GM20431 (cell line): ENCODE results near the gene MUTYH.

Experiments used
- in situ Hi-C: fragments of 300-500 bp; cut with MseI, MboI; formaldehyde crosslinking; loops from one replicate; pipeline ENCODE4 v1.15.0; 2020; ENCODE audit warnings: low sequenced_read_pairs; ENCODE audit not compliant: unreplicated experiment

MUTYH gene

DNA sequence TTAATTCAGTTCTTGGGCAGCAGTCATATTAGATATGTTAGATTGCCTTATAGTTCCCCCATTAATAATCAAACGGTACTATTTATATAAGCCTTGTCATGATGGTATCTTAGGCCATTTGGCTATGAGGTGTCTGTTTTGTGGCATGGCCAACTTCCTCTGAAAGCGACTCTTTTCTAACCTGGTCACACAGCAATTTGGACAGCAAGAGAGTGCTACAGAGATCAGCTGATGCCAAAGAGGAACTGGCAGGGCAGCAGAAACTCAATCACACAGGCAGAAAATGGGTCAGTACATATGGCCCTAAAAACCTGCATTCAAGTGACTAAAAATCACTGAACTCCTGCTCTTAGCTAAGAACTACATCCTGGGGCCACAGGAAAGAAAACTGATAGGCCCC is 13.4 kb upstream of the MUTYH start:
- in situ Hi-C loops, result loop anchor here (10.0 kb wide), 1 partner anchor 141 kb away; the partner anchor contains the start of gene TESK2

DNA sequence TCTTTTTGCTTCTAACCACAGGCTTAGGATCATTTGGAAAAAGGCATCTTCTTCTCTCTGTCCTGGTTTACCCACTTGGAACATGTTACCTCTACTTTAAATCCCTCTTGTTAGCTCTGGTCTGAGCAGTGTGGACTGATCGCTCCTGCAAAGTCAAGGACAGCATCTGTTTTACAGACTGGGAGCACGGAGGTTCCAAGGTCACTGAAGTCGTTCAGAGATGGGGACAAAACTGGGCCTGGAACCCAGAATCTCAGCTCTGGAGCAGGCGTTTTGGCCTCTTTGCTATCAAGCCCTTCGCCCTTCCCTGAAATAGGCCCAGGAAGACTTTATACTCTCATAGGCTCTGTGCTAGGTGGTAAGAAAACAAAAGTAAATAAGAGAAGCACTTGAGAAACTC is 11.3 kb upstream of the MUTYH start:
- in situ Hi-C loops, result loop anchor here (10.0 kb wide), 1 partner anchor 143 kb away; the partner anchor contains the start of gene TESK2

DNA sequence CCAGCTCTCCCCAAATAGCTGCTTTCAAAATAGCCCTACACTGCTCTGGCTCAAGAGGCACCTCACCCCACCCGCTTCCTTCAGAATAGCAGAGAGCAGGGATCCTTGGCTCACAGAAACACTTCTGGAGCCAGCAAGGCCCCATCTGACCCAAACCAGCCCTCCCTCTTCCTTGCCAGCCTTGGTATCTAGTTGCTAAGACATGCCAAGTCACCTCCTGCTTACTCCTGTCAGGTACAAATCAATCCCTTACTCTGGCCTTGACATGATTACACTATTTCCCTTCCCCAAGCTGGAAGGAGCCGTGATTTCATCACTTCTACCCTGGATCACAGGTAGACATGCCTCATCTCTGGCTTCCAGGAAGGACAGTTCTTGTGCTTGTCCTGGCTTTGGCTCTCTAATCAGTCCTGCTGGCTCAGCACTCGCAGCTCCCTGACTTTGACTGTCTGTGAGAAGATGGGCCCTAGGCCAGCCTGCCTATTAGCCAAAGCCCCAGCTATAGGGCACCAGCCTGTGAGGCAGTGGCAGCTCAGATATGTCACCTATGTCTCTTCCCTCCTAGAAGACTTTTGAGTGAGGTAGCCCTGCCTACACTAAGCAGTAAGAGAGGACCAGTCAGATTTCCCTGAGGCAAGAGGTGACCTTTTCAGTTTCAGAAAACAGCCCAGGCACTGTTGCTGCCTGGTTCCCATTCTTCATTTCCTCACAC is 8.9 kb upstream of the MUTYH start:
- in situ Hi-C loops, result no loop called here

DNA sequence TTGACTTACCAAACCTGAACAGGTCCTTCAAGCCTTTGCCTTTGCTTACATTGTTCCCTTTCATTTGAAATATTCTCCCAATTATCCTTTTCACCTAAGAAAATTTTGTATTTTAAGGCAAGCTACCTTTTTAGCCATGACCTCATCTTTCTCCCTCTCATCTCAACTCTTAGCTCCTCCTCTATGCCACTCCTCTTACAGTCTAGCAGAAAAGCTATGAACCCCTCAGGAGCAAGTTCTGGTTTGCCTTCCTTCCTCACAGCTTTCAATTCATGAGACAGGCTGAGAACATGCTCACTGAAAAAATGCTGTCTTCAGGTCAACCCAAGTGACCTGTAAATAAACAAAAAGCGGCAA is 8.3 kb upstream of the MUTYH start:
- in situ Hi-C loops, result no loop called here

DNA sequence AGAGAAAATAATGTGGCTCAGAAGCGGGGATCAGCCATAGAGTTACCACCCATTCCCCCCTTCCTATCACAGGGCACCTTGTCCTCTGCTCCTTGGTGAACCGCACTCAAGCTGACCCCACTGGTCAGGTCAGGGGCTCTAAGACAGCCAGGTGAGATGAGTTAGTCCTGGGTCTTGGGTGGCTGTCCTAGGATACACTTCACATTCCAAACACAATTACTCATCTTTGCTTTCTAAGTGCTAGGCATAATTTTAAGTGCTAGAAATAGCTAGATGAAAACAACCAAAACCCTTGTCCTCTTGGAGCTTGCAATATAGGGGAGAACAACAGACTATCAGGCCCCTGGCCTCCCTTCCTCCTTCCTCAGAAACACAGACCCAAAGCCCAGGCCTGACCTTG is 7.8 kb upstream of the MUTYH start:
- in situ Hi-C loops, result no loop called here

DNA sequence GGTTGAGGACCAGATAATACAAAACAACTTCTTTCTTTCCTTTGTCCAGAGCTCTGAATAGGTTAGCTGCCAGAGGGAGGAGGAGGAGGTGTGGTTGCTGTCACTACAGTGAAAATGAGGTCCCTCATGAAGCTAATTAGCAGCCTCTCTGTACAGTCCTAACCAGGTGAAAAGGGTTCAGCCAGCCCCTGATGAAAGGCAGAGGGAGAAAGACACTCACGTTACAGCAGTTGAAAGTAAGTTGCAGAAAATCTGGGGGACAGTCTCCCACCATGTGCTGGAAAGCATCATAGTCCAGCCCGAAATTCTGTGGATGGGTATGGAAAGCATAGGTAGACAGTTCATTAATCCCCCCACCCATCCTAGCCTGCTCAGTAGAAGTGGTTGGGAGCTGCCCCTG is 6.2 kb upstream of the MUTYH start:
- in situ Hi-C loops, result no loop called here

DNA sequence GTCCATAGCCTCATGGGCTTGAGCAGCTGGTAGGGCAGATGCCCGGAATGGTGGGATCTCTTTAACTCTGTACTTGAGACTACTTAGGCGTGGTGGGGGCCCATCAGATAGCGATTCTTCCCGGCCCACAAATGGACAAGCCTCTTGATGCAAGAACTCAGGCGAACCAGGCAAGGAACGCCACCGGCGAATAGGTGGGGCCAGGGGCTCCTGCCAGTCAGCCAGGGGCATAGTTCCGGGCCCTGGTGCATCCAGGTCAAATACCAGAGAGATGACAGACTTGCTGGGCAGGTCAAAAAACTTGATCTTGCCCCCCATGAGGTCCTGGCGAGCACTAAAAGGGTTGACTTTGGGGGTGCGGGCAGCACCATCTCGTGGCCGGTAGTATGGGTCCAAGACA is 4.8 kb upstream of the MUTYH start:
- in situ Hi-C loops, result no loop called here

DNA sequence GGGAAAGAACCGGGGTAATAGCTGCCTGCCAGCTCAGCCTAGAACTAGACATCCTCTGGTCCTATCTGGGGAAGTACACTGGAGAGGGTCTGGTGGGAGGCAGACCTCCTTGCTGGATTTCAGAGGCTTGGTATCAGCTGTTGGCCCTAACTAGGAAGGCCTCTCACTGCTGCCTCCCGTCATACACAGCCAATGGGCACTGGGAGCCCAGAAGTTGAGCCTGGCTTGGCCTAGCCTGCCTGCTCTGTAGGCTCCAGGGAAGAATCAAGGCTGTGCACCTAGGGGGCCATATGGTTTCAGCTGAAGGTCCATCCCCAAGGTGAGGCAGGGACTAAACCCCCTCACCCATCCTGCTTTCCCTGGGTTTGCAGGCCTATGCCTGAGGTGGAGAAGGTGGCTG is 4.3 kb upstream of the MUTYH start:
- in situ Hi-C loops, result no loop called here

DNA sequence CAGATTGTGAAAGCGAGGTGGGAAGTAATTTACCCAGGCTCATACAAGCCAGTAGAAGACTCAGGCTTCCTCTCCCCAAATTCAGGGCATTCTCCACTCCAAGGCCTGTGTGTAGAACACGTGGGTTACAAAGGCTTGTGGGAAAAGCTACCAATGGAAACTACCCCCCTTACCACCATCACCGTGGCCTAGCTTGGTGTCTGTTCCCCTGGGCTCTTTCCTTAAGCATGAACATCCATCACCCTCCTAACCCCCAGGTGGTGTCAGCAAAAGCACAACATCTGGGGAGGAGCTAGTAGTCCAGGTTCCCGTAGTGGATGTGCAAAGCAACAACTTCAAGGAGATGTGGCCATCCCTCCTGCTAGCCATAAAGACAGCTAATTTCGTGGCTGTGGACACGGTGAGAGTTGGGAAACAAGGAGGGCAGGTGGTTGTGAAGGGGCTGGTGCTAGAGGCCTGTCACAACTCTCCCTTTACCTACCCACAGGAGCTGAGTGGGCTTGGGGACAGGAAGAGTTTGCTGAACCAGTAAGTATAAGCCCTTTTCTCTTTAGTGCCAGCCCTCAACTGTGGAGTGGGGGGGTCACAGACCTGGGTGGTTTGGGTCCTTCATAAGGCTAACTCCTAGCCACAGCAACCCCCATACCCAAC is 701 bp upstream of the MUTYH start:
- in situ Hi-C loops, result no loop called here

DNA sequence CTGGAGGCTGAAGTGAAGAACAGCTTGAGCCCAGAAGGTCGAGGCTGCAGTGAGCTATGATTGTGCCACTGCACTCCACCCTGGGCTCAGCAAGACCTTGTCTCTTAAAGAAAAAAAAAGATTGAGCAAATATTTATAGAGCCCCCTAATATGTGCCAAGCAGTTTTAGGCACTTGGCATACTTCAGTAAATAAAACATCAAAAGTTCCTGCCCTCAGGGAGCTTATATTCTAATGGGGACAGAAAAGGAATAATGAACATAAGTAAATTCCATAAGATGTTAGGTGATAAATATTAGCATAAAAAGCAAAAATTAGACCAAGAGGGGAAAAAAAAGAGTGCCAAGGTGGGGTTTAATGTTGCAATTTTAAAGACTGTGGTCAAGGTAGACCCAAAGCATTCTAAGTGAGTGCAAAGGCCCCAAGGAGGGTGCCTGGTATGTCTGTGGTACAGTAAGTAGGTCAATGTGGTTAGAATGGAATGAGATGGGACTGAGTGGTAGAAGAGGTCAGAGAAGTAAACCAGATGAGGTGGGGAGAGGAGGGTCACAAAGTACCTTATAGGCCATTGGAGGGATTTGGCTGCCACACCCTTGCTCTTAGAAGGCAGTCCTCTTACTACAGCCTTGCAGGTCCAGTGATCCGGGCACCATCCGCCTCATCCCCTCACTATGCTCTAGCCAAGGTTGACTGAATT is 2.5 kb downstream of the MUTYH start:
- in situ Hi-C loops, result no loop called here

DNA sequence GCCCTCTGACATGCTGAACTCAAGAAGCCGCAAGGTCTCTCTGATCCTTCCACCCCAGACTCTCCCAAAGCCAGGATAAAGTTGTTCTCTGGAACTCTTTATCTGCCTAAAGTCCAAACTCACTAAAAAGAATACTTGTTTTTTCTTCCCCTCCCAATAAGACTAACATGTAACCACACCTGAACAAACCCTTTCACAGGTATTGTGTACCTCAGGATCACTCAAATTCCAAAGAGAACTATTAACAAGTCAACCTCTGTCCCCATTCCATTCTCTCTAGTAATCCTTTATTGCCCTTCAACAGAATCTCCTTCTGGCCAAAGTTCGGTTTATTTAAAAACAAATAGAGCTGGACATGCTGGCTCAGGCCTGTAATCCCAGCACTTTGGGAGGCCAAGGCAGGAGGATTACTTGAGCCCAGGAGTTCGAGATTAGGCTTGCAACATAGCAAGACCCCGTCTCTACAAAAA is 4.3 kb downstream of the MUTYH start:
- in situ Hi-C loops, result no loop called here

DNA sequence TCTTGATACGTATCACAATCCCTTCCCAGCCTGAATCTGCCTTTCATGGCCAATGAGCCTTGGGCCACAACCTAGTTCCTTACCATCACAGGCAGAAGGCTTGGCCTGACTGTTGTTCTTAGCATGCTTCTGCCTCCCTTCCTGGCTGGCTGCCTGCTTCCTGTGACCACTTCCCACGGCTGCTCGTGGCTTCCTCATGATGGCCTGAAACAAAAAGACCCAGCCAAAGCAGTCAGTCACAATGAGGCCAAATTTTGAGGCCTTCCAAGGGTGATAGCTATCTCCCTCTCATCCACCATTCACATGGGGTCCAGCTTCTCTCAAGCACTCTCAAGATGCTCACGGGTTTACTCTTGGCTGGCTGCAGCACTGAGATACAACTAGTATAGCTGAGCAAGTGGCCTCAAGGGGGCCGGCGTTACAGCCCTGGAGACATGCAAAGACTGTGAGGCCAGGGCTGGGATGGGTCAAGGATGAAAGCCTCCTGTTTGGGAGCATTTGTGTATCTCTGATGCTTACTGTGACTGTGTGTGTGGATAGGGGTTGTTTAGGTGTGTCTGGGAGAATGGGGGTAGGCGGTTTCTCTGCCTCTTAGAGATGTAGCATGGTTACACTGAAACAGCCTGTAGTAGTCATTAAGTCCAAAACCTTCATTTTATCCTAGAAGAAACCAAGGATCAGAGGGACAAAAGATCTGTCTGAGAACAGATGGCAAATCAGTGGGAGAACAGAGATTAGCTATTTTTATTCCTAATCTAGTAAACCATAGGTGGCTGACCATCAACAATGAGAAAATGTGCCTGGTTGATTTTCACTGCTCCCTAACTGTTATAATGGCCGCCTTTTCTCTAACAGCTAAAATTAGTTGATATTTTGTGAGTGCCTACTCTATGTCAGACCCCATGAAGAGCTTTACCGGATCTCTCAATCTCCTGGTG is 5.7 kb downstream of the MUTYH start:
- in situ Hi-C loops, result no loop called here

DNA sequence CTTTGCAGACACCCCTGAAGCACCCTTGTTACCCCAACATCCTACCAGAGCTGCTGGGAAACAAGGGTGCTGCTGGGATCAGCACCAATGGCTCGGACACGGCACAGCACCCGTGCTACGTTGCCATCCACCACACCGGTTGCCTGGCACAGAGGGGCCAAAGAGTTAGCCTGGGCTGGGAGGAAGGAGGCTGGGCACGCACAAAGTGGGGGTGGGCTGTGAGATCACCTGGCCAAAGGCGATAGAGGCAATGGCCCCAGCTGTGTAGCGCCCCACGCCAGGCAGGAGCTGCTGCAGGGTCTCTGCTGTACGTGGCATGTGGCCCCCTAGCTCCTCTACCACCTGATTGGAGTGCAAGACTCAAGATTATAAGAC is 7.9 kb downstream of the MUTYH start:
- in situ Hi-C loops, result no loop called here

DNA sequence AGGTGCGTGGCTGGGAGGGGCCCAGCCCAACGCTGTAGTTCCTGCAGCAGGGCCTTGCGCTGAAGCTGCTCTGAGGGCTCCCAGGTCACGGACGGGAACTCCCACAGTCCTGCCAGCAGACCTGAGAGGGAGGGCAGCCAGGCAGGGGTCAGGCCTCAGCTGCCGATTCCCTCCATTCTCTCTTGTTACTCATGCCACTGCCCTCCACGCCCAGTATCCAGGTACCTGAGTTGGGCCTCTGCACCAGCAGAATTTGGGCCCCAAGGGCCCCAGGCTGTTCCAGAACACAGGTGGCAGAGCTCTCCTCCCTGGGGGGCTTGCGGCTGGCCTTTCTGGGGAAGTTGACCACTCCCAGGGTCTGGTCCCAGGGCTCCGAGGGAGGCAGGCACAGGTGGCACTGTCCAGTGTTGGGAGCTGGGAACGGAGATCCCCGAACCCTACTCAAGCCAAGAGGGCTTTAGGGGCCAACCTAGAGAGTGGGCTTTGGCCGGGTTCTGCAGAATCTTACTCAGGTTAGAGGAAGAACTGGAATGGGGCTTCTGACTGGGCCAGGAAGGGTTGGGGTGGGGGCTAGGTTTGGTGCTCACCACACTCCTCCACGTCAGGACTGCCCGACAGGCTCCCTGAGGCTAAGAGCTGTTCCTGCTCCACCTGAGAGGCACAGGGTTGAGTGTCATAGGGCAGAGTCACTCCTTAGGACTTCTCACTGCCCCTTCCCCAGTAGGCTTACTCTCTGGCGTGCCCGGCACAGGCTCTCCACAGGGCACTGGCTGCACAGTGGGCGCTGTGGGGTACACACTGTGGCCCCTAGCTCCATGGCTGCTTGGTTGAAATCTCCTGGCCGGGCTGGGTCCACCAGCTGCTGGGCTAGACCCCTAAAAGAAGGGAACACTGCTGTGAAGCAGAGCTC is 8.5 kb downstream of the MUTYH start:
- in situ Hi-C loops, result no loop called here

DNA sequence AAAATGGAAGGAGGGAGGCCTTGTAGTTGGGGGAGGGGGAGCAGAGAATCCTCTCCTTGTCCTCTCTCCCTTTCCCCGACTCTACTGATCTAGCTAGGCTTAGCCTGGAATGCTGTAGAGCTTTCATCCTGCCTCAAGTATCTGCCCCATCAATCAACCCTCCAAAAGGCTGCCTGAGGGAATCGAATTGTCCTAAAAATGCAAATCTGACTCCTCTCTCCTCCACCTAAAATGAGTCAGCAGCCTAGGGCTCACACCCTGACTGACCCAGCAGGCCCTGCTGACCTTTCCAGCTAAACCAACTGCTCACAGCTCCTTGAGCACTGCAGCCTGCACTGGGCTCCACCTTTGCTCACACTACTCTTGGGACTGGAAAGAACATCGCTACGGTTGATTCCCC is 10.8 kb downstream of the MUTYH start:
- in situ Hi-C loops, result no loop called here

DNA sequence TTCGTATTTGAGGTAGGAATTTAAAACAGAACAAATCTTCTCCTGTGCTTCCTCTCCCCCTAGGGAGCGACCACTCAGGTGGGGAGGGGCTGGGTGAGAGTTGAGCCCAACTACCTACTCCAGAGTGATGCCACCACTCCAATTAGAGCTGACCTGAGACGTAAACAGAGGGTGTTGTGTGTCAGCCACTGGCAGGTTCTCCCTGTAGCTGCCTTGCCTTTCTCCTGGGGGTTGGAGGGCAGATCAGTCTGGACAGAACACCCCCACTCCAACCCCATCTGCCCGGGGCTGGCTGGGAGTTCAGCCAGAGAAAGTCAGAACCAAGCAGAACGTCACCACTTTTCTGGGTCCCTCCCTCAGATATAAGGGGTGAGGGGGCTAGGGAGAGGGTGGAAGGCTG is 11.6 kb downstream of the MUTYH start:
- in situ Hi-C loops, result no loop called here

DNA sequence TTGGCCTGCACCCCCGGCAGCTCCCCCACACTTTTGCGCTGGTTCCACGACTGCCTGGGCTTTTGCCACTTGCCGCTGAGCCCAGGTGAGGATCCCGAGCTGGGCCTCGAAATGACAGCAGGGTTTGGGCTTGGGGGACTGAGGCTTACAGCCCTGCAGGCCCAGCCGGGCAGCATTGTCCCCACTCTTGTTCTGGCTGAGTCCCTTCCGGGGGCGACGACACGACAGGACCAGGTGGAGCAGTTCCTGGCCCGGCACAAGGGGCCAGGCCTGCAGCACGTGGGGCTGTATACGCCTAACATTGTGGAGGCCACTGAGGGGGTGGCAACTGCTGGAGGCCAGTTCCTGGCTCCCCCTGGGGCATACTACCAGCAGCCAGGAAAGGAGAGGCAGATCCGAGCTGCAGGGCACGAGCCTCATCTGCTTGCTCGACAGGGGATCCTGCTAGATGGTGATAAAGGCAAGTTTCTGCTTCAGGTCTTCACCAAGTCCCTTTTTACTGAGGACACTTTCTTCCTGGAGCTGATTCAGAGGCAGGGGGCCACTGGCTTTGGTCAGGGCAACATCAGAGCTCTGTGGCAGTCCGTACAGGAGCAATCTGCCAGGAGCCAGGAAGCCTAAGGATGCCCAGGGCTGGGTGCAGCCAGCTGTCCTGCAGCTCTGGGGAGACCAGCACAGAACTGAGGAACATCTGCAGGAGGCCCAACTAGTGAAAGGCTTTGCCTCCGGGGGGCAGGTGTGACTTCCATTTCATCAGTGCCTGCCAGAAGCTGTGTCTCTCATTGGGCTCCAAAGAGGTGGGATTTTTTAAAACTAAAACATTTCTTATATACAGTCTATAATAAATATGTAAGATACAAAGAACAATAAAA is 12.4 kb downstream of the MUTYH start:
- in situ Hi-C loops, result no loop called here
